Upper lobe of left lung (tissue), 6 donors: ENCODE data around the gene CAB39L. TPM values are rescaled to one million over a fixed set of nuclear protein-coding genes. Genes with fewer than 3 reads are reported as not detected.

Source experiments
- ATAC-seq, 2 donors: fragments of 200-7000 bp; cut with Tn5 transposase; one replicate each; pipeline ENCODE4 v1.9.1; 2022; ENCODE audit warnings: mild to moderate bottlenecking in 2 of 2, moderate library complexity in 2 of 2; ENCODE audit not compliant: low FRiP score in 2 of 2
- DNase-seq, 2 donors: peaks; one replicate each; pipeline ENCODE4 v3.0.0-alpha.2; 2019 to 2020
- H3K27ac ChIP-seq, 4 donors: fragments of 200-600 bp; sonication (generic); one replicate each; pipeline ENCODE4 v1.5.1; 2016 to 2019
- H3K27me3 ChIP-seq, 4 donors: fragments of 200-600 bp; sonication (generic); one replicate each; pipeline ENCODE4 v1.5.1; 2017 to 2019
- H3K36me3 ChIP-seq, 4 donors: fragments of 200-600 bp; sonication (generic); one replicate each; pipeline ENCODE4 v1.5.1; 2016 to 2019
- H3K4me1 ChIP-seq, 4 donors: fragments of 200-600 bp; sonication (generic); one replicate each; pipeline ENCODE4 v1.5.1; 2018 to 2019
- H3K4me3 ChIP-seq, 4 donors: fragments of 200-600 bp; sonication (generic); one replicate each; pipeline ENCODE4 v1.5.1; 2017 to 2019; ENCODE audit warnings: mild to moderate bottlenecking in 2 of 4, moderate library complexity in 1 of 4
- H3K9me3 ChIP-seq, 4 donors: fragments of 200-600 bp; sonication (generic); one replicate each; pipeline ENCODE4 v1.5.1; 2018 to 2019
- CTCF ChIP-seq, 6 experiments: fragments of 450-650 bp in 4 of 6; fragments of 200-600 bp in 2 of 6; sonication (generic) in 2 of 6; IDR thresholded peaks; one replicate each; pipeline ENCODE4 v1.5.1; 2016 to 2019; ENCODE audit warnings: antibody characterized with exemption in 6 of 6
- EP300 ChIP-seq, 4 donors: sonication (generic); formaldehyde crosslinking; IDR thresholded peaks; one replicate each; pipeline ENCODE4 v1.5.1; 2017; ENCODE audit warnings: antibody characterized with exemption in 4 of 4, control low read depth in 2 of 4
- POLR2A ChIP-seq, 4 donors: fragments of 450-650 bp; IDR thresholded peaks; one replicate each; pipeline ENCODE4 v1.5.1; 2016 to 2017; ENCODE audit warnings: antibody characterized with exemption in 4 of 4, mild to moderate bottlenecking in 2 of 4
- POLR2AphosphoS5 ChIP-seq, 2 donors: sonication (generic); formaldehyde crosslinking; IDR thresholded peaks; one replicate each; pipeline ENCODE4 v1.5.1; 2017; ENCODE audit warnings: antibody characterized with exemption in 2 of 2
- WGBS, 2 donors: methylation state at CpG; one replicate each; pipeline ENCODE4 v1.1.5; 2017 to 2018; 5-methylcytosine and 5-hydroxymethylcytosine counted together
- total RNA-seq, 6 donors: library from RNA; depleted of rRNA in 4 of 6; stranded (reverse); fragments of >200 nt in 4 of 6; gene quantifications; one replicate each; pipeline versions ENCODE4 v1.1.0 to v1.2.1, GENCODE V29; 2016 to 2021
- donor health status: DM: no; HTN: no; CAD: no; lungs with moderate emphysema.
- donor health status: DM: no; HTN: yes; CAD: no; lungs with severe emphysema.

CAB39L gene
- total RNA-seq, 6 donors from 2014 or later = 12.5 to 49.2 (median 19.5) TPM

GRCh38 chr13:49302222-49302621, 141.6 kb downstream of the CAB39L start:
- H3K4me1 ChIP-seq = peaks cover 4 to 18% (median 12%) of the 10 kb centered on the region in 4 donors
- 85 to 91% methylated on average over 7 of the region's 7 CpGs for WGBS, 2 donors
- no peak for ATAC-seq
- no peaks in the 10 kb centered on the region for H3K27me3 ChIP-seq
- H3K9me3 ChIP-seq = no peaks in the 10 kb centered on the region
- H3K27ac ChIP-seq = no peak overlapping the region
- no peak for DNase-seq
- H3K4me3 ChIP-seq = no peak overlapping the region
- no peaks in the 10 kb centered on the region for H3K36me3 ChIP-seq
- no peak for TF ChIP-seq CTCF (IDR thresholded peaks at IDR 0.05)
- TF ChIP-seq EP300 (IDR thresholded peaks at IDR 0.05) = no peak
- no peak for TF ChIP-seq POLR2AphosphoS5 (IDR thresholded peaks at IDR 0.05)
- TF ChIP-seq POLR2A (IDR thresholded peaks at IDR 0.05) = no peak

- peak; percentile 66 to 89 for ATAC-seq
- Histone ChIP-seq H3K9me3 (no peaks in the 10 kb centered on the region), H3K27me3 (no peaks in the 10 kb centered on the region), H3K4me3 (peak overlapping the region in 3 of 4 donors; percentile 6 to 36 (median 36)), H3K36me3 (no peaks in the 10 kb centered on the region), H3K4me1 (peaks cover 4 to 17% (median 12%) of the 10 kb centered on the region in 4 donors), H3K27ac (peak overlapping the region in 2 of 4 donors; percentile 16 to 68)
- DNase-seq = peak in 1 of 2 donors; percentile 60
- WGBS, 2 donors = 45 to 47% methylated on average over 20 of the region's 20 CpGs
- TF ChIP-seq POLR2AphosphoS5 (IDR thresholded peaks at IDR 0.05) (no peak), CTCF (IDR thresholded peaks at IDR 0.05) (peak; percentile 71 to 91 (median 86))
These were observed 142.9 kb downstream of the CAB39L start for GRCh38 chr13:49300739-49301589.

GRCh38 chr13:49300276-49300675, 143.6 kb downstream of the CAB39L start:
- H3K4me3 ChIP-seq = no peak overlapping the region
- peaks cover 1 to 17% (median 12%) of the 10 kb centered on the region in 4 donors for H3K4me1 ChIP-seq
- no peaks in the 10 kb centered on the region for H3K36me3 ChIP-seq
- DNase-seq = no peak
- ATAC-seq = no peak
- H3K9me3 ChIP-seq = no peaks in the 10 kb centered on the region
- H3K27ac ChIP-seq = no peak overlapping the region
- no peaks in the 10 kb centered on the region for H3K27me3 ChIP-seq
- TF ChIP-seq POLR2A (IDR thresholded peaks at IDR 0.05) = no peak
- TF ChIP-seq POLR2AphosphoS5 (IDR thresholded peaks at IDR 0.05) = no peak
- TF ChIP-seq CTCF (IDR thresholded peaks at IDR 0.05) = no peak
- TF ChIP-seq EP300 (IDR thresholded peaks at IDR 0.05) = no peak
- 60 to 62% methylated on average over 5 of the region's 5 CpGs for WGBS, 2 donors

GRCh38 chr13:49298903-49299605, 144.8 kb downstream of the CAB39L start:
- no peak overlapping the region for H3K27ac ChIP-seq
- peaks cover 0 to 14% (median 8%) of the 10 kb centered on the region in 4 donors for H3K4me1 ChIP-seq
- H3K9me3 ChIP-seq = no peaks in the 10 kb centered on the region
- DNase-seq (no peak), ATAC-seq (no peak)
- no peaks in the 10 kb centered on the region for H3K36me3 ChIP-seq
- H3K27me3 ChIP-seq = no peaks in the 10 kb centered on the region
- TF ChIP-seq POLR2A (IDR thresholded peaks at IDR 0.05) (no peak), POLR2AphosphoS5 (IDR thresholded peaks at IDR 0.05) (no peak), EP300 (IDR thresholded peaks at IDR 0.05) (no peak), CTCF (IDR thresholded peaks at IDR 0.05) (no peak)
- H3K4me3 ChIP-seq = no peak overlapping the region
- WGBS, 2 donors = 83 to 94% methylated on average over 7 of the region's 7 CpGs
